T-helper 2 cell (primary cell): ENCODE results near the gene TRABD.

Experiments
- DNase-seq, 5 experiments: peaks; one replicate each; pipeline versions ENCODE4 v3.0.0 to v3.0.0-alpha.2; 2012 to 2022

The TRABD gene

DNA sequence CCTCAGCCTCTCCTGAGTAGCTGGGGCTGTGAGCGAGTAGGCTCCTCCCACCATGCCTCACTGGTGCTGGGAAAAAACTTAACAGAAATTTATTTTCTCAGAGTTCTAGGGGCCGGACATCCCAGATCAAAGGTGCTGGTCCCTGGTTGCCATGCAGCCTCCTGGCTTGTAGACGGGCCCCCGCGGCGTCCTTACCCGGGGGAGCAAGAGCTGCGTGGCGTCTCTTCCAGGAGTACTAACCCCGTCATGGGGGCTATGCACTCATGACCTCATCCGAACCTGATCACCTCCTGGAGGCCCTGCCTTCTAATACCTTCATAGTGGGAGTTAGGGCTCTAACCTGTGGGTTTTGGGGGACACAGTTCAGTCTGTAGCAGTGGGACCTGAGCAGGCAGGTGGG, 2.6 kb downstream of the TRABD start:
- DNase-seq, result no peak

DNA sequence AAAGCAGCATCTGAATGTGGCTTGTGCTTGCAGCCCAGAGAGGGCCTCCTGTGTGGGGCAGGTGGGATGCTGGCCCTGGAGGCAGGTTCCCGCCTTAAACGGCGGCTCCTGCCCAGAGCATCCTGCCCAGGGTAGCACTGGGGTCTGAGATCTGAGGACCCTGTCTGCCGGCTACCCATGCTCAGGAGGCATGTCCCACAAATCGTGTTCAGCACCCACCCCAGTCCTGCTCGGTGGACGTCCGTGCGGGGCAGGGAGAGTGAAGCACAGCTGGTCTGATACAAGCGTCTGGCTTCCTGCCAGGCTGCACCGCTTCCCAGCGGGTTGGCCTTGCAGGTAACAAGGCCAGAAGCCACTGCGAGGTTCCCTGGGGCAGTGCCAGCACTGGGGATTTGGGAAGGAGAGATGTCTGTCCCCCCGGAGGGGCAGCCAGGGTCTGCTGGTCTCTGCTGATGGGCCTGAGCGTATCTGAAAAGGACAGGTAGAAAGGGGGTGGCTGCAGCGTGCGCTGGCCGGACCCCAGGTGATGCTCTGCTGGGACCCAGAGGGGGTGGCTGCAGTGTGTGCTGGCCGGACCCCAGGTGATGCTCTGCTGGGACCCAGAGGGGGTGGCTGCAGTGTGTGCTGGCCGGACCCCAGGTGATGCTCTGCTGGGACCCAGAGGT, 3.6 kb downstream of the TRABD start:
- no peak for DNase-seq

DNA sequence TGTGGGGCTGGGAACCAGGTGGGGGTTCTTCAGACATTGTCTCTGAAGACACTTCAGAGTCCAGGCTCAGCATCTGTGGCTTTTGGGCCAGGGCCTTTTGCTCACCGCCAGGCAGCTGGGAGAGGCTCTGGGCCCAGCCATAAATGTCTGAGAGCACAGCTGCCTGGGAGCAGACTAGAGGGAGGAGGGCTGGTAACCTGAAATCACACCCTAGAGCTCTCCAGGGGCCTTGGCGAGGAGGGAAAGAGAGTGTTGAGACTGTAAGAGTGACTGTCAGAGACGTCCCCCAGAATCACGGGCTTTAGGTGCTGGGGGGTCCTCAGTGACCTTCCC, 4.1 kb downstream of the TRABD start:
- DNase-seq, result no peak

DNA sequence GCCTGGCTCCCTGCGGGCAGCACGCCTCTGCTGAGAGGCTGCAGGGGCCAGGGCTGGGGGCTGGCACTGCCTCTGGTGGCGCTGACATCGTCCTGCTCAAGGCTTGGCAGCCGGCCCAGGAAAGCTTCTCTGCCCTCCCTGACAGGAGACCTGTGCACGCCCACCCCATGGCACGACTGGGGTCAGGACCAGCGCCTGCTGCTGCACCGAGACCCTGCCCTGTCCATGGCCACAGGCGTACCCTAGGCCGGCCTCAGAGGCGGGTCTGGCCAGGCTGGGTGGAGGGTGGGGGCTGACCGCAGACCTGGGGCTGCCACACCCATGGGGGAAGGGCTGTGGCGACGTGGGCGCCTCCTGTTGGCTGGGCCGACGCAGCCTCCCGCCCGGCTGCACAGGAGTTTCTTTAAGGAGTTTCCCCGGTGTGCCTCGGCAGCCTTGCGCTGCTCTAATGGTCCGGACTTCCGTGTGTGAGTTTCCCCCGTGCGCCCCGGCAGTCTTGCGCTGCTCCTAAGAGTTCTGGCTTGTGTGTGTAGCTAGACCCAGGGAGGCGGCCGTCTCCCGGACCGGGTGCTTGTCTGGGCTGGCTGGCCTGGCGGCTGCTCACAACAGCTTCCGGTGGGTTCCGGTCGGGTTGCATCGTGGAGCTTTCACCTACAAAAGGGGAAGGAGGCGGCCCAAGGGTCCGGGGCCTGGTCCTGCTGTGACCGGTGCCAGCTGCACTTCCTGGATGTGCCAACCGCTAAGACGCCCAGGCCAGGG, 4.6 kb downstream of the TRABD start:
- peak; percentile 57 to 93 (median 72) for DNase-seq

DNA sequence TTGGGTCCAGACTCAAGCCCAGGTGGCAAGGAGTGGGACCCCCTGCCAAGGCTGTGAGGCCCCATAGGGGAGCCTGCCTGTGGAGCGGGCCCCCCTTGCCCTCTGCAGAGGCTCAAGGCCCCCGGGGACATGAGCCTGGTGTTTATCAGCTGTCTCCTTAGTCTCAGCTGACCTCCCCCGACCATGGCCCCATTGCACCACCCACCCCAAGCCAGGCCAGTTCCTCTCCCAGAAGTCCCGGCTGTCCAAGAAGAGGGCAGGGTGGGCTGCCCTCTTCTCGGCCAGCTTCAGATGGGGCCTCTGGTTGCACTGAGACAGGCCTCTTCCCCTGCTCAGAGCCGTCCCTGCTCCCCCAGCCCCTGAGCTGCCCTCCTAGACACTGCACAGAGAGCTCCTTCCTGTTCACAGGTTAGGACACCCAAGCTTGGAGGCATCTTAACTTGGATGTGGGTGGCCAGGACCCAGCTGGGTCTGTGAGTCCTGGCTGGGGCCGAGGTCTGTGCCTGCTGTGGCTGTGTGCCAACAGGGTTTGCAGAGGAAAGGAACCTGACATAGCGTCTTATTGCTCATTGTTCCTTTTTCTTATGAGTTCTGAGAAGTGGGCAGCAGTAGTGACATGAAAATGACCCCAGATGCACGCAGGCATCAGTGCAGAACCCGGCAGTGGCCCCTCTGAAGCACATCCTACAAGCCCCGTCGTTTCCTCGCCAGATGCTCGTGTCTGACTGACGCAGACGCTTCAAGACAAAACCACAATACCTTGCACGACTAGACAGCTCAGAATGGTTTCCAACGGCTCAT, 5.4 kb downstream of the TRABD start:
- DNase-seq, result peak; percentile 50 to 97 (median 78)

DNA sequence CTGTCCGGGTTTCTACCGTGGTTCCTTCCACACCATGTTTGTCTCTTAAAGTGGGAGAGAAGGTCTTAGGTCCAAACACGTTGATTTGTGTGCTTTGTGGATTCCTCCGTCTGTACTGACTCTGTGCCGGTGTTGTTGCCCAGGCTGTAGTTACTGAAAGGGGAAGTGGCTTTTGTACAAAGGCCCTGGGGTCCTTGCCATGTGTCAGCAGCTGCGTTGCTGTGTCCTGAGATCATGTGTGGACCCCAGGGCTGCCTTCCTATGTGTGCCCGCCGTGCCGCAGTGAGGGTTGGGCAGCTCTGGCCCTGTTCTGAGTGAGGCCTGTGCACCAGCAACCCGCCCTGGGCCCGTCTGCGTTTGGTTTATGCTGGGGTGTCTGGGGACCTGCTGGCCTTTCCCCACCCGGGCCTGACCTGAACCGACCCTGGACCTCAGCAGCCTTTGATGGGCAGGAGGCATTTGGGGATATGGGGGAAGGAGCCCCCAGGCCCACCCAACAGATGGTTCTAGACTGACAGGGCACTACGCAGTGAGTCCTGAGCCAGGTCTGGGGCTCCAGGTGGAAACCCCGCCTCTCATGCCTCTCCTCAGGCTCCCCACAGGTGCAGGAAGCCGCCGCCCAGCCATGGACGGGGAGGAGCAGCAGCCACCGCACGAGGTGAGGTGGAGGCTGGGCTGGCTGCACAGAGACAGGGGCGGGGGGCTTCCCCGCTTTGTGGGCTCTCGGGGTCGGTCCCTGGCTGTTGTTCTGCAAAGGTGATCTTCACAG, 6.9 kb downstream of the TRABD start:
- peak in 3 of 5 experiments; percentile 30 to 57 (median 50) for DNase-seq

DNA sequence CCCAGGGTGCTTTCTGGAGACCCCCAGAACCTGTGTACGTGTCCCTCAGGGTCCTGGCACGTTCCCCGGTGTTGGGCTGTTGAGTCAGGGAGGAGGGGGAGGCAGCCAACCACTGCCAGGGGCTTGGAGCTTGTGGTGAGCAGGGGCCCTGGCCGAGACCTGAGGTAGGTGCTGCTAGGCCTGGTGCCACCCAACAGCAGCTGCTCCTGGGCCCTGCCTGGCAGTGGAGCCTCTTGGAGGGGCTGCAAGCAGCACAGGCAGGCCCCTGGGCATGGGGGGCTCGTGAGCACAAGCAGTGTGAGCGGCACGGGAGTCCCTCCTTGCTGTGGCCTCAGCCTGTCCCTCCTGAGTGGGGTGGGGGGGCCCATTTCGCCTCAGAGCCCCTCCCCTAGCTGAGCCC, 7.9 kb downstream of the TRABD start:
- no peak for DNase-seq

DNA sequence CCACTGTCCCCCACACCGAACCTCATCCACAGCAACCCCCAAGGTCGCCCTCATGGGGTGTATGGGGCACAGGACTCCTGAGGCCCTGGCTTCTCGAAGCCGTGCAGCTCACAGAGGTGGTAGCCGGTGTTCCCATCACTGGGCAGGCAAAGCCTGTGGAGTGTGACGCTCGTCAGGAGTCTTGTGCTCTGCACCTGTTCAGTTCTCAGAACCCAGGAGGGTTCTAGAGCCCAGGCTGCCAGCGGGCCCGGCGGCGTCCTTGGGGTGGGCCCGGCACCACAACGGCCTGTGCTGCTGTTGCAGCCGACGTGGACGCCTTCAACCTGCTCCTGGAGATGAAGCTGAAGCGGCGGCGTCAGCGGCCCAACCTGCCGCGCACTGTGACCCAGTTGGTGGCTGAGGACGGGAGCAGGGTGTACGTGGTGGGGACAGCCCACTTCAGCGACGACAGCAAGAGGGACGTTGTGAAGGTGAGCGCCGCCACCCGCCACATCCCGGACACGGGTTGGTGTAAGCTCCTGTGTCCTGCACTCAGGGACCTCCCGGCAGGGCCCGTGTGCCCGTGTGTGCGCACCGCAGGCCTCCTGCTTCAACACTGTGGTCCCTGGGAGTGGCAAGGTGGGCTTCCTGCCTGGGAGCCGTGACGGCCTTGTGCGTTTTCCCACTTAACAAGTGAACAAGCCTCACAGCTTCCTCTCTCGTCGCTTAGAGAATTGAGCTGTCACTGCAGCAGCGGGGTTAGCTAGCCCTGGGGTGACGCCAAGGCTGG, 8.5 kb downstream of the TRABD start:
- no peak for DNase-seq

DNA sequence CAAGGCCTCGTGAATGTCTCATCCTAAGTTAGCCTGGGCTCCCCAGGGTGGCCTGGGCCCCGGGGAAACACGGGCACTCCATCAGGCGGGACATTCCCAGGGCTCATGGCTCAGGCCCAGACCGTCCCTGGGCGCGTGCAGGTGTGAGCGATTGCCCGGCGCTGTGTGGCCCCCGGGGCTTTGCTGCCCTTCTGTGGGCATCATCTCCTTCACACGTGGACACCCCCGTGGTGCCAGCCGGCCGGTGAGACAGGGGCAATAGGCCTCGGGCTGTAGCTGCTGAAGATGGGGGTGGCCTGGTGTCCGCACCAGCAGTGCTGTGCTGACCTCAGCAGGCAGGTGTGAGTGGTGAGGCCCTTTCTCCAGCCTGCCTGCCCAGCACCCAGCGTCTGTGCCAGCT, 10.5 kb downstream of the TRABD start:
- no peak for DNase-seq

DNA sequence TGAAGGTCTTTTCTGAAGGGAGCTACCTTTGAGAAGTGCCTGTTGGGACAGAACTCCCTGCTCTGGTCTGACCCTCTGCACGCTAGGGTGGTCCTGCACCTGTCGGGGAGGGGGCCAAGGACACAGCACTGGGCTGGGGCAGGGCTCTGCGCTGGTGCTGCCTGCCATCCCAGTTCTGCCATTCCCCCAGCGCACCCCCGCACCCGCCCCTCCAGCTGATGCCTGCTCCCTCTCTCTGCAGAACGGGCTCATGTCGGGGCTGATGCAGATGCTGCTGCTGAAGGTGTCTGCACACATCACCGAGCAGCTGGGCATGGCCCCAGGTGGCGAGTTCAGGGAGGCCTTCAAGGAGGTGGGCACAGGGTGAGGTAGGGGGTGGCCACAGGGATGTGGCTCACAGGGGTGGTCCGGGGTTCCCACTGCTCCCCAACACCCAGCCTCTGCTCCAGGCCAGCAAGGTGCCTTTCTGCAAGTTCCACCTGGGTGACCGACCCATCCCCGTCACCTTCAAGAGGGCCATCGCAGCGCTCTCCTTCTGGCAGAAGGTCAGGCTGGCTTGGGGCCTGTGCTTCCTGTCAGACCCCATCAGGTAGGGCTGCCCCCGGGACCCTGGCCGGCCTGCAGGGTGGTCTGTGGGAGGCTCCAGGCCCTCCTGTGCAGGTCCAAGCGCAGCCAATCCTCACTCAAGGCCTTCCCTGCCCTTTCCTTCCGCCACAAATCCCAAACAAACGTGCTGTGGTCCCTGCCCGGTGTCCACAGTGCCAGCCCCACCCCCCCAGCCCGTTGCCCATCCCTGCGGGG, 11.5 kb downstream of the TRABD start:
- DNase-seq, result no peak

DNA sequence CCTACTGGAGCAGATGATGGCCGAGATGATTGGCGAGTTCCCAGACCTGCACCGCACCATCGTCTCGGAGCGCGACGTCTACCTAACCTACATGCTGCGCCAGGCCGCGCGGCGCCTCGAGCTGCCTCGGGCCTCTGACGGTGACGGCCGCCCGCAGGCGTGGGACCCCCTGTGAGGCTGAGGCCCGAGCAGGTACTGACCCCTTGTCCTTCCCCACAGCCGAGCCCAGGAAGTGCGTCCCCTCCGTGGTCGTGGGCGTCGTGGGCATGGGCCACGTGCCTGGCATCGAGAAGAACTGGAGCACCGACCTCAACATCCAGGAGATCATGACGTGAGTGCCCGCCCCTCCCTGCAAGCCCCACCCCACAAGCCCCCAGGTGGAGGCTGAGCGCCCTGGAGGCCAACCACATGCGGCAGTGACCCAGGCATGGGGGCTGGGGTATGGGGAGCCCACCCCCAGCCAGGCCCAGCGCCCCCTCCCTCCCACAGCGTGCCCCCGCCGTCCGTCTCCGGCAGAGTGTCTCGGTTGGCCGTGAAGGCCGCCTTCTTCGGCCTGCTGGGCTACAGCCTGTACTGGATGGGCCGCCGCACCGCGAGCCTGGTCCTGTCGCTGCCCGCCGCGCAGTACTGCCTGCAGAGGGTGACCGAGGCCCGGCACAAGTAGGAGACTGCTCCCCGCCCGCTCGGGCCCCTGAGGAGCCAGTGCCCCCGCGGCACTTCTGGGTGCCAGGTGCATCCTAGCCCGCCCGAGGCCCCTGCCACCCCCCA, 12.3 kb downstream of the TRABD start:
- DNase-seq, result no peak

DNA sequence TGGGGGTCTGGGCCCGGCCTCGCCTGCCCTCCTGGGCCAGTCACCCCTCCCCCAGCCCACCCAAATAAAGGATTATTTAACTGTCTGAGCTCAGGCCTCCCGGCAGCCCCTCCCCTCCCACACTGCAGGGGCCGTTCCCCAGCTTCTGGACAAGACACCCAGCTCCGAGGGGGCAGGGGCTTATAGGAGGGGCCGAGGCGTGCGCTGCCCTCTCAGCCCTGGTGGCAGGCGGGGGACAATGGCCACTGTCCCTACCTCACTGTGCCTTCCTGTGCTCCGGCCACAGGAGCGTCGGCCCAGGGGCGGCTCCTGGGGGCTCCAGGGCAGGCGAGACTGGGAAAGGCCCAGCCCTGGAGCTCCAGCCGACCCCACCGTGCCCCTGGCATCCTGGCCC, 12.9 kb downstream of the TRABD start:
- DNase-seq, result no peak

DNA sequence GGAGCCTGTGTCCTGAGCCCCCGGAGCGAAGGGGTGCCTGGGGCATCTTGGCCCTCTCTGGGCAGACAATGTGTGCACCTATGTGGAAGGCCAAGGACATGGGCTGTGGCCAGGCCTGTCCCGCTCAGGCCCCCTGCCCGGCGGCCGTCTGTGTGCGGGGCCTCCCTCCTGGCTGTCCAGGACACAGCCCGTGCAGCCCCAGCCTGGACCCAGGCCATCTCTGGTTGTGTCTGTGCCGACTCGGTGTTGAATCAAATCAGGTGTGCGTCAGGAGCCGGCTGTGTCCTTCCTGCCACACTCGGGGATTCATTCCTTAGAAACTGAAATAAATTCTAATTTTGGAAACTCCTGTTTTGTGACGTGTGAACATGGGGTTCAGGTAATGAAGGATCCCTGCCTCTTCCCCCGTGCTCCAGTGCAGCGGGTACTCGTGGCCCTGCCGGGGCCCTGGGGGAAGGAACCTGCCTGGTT, 13.6 kb downstream of the TRABD start:
- DNase-seq, result no peak

DNA sequence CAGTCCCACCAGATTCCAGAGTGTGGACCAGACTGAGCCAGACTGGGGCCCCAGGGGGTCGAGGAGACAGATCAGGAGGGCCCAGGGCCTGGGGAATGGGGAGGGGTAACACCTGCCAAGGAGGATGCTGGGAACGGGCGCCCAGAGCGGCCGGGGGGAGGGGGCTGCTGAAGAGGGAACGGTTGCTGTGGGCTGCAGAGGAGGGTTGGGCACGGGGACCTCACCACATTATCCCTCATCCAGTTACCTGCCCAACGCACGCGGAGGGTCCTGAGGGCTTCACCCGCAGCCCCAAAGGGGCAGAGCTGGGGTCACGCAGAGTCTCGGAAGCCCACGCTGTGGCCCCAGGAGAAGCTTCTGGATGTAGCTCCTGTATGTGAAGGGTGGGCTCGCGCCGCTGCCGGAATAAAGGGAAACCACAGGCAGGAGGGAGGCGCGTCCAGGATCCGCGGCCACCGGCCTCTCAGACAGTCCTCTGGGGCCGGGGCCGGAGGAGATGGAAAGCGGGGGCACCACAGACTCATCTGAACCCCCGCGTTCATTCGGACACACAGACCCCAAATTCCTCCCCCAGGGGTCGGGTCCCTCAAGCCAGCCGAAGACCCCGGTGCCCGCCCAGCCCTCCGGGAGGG, 14.2 kb downstream of the TRABD start:
- peak in 1 of 5 experiments; percentile 27 for DNase-seq

DNA sequence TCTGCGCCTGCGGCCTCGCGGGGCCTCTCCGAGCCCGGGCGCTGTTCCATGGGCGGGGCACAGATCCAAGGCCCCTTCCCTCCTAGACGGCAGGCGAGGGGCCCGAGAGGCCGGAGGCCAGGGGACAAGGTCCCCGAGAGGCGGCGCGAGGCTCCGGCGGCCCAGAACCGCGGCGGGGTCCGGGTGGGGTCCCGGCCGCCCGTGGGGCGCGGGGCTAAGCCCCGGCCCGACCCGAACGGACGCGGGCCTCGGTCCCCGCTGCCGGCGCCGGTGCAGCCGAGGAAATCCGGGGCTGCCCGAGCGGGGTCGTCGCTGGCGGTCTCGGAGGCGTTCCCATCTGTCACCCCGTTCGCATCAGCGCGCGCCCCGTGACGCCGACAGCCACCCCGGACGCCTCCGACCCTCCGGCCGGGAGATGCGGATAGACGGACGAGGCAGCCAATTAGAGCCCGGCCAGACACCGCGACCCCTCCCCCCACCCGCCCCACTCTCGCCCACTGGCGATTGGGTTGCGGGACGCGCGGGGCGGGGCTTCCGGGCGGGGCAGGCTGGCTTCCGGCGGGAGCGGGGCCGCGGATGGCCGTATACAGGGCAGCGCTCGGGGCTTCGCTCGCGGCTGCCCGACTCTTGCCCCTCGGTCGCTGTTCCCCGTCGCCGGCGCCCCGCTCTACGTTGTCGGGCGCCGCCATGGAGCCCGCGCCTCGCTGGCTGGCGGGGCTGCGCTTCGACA, 14.9 kb downstream of the TRABD start, which contains the start of gene SELENOO:
SELENOO (plus strand) TSS at position 551 of the 730 bp plus-strand sequence; CDS start at position 577, 26 bp downstream.
- DNase-seq, result peak; percentile 83 to 95 (median 85)

DNA sequence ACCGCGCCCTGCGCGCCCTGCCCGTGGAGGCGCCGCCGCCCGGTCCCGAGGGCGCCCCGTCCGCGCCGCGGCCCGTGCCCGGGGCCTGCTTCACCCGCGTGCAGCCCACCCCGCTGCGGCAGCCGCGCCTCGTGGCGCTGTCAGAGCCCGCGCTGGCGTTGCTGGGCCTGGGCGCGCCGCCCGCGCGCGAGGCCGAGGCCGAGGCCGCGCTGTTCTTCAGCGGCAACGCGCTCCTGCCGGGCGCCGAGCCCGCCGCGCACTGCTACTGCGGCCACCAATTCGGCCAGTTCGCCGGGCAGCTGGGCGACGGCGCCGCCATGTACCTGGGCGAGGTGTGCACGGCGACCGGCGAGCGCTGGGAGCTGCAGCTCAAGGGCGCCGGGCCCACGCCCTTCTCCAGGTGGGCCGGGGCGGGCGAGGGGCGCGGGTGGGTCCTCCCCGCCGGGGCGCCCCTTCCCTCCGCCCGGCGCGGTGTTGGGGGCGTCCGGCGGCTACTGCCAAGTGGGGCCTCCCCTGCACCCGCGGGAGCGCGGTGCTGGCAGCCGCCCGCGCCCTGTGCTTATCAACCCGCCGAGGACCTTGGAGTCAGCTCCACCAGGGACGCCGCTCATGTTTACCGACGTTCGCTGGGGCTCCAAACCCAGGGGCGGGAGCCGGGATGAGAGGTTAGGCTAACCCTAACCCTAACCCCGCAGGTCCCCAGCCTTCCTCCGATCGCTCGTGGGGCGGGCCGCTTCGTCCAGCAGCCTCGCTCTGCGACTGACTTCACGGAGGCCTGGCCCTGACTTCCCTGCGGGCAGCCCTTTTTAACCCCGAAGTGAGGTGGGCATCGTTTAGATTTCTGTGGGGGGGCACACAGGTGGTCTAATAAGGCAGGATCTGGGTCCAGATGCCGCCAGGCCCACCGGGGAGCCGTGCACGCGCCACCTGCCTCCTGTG, 15.7 kb downstream of the TRABD start:
- peak in 1 of 5 experiments; percentile 23 for DNase-seq

DNA sequence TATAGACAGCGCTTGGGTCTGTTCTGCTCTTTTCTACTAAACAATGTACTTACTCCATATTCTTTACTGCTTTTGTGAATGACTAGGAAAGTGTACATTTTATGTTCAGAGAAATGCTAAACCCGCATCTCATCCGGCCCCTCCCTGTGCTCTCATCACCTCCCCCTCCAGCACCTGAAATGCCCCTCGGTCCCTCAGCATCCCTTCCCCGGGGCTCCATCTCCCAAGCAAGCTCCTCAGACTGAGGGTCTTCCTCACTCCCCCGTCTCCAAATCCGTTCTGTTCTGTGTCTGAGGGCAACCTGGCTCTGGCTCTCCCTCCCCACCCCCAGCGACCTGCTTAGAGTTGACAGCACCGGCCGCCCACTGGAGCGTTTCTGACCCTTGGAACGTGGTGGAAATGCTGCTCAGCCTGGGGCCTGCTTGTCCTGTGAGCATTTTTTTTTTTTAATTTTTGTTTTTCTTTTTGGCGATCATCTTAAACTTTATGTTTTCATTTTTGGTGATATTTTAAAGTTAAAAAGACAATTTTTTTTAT, 16.5 kb downstream of the TRABD start:
- no peak for DNase-seq
